Hematopoietic multipotent progenitor cell treated with erythropoietin and hydrocortisone succinate and interleukin-3 and kit ligand, for 4 days (in vitro differentiated cells): ENCODE results near the gene HARBI1.
A peak's percentile ranks its signal among the peaks of the same experiment; 100 is the strongest.

Experiments
- DNase-seq: peaks from one replicate; pipeline ENCODE4 v3.0.0-alpha.2; 2015

The HARBI1 gene

DNA sequence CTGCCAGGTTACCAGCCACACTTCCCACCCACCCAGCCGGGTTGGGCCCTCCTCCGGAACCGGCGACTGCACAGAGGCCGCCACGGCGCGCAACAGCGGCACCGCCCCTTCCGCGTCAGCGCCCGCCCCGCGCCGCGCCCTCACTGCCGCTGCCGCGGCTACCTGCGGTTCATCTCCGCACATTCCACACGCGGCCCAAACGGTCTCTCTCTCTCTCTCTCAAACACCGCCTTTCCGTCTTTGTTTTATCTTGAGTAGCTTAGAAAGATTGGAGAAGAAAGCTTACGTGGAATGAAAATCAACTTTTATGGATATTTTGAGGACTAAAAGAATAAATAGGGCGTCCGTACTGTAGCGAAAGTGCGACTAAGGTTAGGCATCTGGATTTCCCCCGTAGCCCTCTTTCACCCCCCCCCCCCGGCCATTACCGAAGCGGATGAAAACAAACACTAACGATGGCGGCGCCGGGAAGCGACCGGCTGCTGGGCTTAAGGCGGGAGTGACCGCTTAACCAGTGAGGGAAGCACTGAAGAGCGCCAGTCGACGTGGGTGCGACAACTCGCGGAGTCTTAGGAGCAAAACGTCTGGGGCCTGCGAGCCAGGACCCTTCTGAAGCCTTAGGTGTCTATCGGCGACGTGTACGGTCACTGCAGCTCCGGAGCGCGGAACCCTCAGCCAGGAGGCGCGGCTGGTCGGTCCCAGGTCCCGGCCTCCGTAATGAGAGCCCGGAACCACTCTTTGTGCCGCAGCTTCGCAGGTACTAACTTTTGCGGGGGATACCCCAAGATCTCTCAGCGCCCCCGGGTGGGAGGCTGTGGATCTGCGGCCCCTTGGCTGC is at the start of gene HARBI1, which contains the start of gene ATG13:
TSS of gene HARBI1 (minus strand) at position 94 of the 838 bp plus-strand sequence. CDS start 990 bp downstream, outside the sequence.
TSS of gene ATG13 (plus strand) at position 420 of the 838 bp plus-strand sequence. CDS start 26,739 bp downstream, outside the sequence.
- peak; percentile 95 for DNase-seq

- DNase-seq: no peak
These were observed 49.5 kb upstream of the HARBI1 start for GRCh38 chr11:46666516-46666915.

DNA sequence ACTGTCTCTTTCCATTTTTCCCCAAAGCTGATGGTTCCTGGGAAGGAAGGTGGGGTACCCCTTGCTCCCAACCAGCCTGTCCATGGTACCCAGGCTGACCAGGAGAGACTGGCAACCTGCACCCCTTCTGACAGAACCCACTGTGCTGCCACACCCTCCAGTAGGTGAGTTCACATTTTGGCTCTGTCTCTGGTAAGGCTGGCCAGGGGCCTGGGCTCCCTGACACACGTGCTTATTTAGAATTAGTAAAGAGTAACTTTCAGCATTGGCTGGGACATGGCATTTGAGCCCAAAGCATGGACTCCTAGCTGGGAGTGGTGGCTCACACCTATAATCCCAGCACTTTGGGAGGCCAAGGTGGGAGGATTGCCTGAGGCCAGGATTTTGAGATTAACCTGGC is 48.3 kb upstream of the HARBI1 start:
- no peak for DNase-seq

- peak; percentile 56 for DNase-seq
These were observed 47.6 kb upstream of the HARBI1 start for GRCh38 chr11:46664612-46665011.

GRCh38 chr11:46663277-46663940 is 46.4 kb upstream of the HARBI1 start:
- no peak for DNase-seq

- peak; percentile 38 for DNase-seq
These were observed 45.3 kb upstream of the HARBI1 start for GRCh38 chr11:46662366-46662765.

DNA sequence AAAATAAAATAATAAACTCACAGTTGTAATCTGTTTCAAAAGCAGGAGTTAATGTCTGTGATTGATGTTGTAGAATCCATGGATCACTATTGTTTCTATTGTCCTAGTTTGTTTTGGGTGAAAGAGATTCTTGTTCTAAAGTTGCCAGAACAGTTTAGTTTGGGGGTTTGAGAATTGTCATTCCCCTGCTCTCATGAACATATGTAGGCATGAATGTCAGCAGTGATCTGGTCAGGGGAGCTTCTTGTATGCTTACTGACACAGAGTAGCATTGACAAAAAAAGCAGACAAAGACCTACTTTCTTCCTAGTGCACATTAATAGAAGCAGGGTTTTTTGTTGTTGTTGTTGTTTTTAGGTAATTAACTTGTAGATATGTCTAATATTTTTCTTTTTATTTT is 44.8 kb upstream of the HARBI1 start:
- DNase-seq: no peak

DNA sequence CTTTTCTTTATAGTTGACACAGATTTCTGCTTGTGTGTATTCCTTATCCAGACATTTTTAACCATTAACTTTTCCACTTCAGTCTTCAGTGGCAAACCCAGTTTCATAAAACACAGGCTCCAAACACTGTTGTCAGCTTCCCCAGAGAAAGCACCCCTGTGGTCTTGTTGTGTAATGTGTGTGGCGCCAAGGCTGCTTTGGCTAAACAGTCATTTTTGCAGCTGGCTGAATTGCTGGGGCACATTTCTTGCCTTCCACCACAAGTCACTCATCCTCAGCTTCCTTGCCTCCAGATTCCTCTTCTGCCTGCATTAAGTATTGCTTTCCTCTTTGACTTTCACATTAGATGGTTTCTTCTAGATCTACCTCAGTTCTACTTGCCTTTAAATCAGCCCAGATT is 42.9 kb upstream of the HARBI1 start:
- peak; percentile 88 for DNase-seq

GRCh38 chr11:46658259-46658658 is 41.2 kb upstream of the HARBI1 start:
- DNase-seq: no peak

- DNase-seq: no peak
These were observed 40.2 kb upstream of the HARBI1 start for GRCh38 chr11:46657186-46657585.

DNA sequence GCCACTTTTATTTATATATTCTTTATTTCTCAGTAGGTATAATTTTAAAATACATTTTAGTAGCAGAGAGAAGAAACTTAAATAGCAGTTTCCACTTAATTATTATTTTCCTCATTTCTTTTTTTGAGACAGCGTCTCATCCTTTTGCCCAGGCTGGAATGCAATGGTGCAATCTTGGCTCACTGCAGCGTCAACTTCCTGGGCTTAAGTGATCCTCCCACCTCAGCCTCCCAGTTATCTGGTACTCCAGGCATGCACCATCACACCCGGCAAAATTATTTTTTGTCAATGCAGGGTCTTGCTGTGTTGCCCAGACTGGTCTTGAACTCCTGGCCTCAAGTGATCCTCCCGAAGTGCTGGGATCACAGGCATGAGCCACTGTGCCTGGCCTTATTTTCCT is 38.6 kb upstream of the HARBI1 start:
- DNase-seq: no peak

DNA sequence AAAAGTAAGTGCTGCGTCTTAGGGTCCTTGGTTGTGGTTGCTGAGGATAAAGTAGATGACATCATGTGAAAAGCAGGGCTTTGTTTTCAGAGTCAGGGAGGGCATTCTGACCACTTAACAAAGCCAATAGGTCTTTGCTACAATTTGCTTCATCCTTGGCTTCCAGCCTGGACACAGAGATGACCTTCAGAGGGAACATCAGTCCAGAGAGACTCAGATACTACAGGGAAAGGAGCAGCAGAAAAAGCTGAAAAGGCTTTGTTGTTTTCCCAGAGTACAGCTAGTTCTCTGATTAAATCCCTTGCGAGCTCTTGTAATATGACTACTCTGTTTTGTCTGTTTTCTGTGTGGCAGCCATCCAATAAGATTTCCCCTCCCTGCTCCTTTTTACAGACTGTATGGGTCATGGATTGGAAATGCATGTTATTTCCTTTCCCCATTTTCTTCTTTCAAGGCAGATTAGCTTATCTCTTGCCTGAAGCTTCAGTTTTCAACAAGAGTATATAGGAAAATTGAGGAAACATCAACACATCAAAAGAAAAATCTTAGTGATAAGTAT is 32.2 kb upstream of the HARBI1 start:
- no peak for DNase-seq

GRCh38 chr11:46643986-46644385 is 27.0 kb upstream of the HARBI1 start:
- no peak for DNase-seq

DNA sequence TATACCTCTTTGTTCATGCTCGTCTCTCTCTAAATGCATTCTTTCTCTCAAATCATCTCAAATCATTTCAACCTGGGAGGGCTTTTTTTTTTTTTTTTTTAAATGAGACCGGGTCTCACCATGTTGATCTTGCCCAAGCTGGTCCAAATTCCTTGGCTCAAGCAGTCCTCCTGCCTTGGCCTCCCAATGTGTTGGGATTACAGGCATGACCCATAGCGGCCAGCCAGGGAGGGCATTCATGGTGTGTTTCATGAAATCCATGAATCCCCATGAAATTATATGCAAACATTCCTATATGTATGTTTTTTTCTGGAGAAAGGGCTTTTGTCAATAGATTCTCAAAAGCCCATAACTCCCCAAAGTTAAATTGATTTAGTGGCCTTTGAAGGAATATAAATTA is 26.5 kb upstream of the HARBI1 start:
- no peak for DNase-seq

GRCh38 chr11:46642627-46643335 is 25.8 kb upstream of the HARBI1 start:
- DNase-seq: peak; percentile 32

GRCh38 chr11:46641639-46642038 is 24.6 kb upstream of the HARBI1 start:
- no peak for DNase-seq

- no peak for DNase-seq
These were observed 23.2 kb upstream of the HARBI1 start for GRCh38 chr11:46640036-46640788.

DNA sequence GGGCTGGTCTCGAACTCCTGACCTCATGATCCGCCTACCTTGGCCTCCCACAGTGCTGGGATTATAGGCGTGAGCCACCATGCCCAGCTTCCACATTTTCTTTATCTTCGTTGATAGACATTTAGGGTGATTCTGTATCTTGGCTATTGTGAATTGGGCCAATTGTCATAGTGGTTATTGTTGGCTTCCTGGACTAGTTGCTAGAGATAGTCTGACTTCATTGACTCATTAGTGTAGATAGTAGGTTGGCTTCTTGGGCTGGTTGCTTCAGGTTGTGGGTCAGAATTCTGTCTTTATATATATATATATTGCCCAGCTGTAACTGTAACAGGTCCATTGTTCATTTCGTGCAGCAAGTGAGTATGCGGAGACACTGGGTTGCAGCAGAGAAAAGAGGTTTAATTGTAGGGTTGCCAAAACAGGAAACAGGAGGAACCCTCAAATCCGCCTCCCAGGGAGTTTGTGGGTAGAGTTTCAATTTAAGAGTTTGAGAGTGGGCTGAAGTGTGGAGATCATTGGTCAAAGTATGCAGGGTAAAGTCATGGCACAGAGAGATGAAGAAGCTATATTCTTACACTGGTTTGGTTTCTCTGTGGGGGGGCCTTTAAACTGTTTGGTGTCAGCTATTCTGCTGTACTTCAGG is 22.3 kb upstream of the HARBI1 start:
- DNase-seq: peak; percentile 43

DNA sequence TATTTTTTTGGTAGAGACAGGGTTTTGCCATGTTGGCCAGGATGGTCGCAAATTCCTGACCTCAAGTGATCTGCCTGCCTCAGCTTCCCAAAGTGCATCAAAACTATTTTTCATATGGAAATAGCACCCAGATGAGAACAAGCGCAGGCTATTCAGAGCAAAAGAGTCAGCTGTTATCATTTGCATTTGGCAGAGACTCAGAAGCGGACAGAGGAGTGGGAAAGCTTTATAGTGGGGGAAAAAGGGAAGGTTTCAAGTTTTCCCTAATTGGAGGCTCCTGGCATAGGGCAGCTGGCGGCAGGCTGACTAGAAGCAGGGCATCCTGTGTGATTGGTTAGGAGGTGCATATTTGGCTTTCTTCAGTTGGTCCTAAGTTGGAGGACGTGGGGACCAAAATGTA is 20.5 kb upstream of the HARBI1 start:
- DNase-seq: no peak

DNA sequence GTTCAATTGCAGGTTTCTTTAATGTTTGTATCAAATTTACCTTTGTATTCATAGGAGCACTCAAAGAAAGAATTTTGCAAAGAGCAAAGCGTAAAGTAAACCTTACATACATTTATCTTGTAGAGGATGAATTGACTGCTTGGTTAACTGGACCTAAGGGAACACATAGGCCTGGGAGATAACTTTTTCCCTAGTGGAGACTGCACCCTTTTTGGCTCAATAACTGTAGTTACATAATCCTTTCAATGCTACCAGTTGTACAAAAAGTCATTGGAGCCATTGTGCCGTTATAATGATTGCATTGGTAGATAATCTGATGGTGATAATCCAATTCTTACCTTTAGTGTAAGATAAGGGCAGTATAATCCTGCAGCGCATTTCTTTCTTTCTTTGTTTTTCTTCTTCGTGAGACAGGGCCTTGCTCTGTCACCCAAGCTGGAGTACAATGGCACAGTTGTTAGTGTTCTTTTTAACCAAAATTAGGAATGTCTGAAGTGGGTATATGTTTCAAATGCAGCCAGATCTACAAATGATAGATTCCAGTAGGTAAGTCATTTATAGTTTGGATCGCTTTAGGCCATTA is 18.6 kb upstream of the HARBI1 start:
- no peak for DNase-seq
